Measurements from ENCODE around the gene INTS11.

DNA sequence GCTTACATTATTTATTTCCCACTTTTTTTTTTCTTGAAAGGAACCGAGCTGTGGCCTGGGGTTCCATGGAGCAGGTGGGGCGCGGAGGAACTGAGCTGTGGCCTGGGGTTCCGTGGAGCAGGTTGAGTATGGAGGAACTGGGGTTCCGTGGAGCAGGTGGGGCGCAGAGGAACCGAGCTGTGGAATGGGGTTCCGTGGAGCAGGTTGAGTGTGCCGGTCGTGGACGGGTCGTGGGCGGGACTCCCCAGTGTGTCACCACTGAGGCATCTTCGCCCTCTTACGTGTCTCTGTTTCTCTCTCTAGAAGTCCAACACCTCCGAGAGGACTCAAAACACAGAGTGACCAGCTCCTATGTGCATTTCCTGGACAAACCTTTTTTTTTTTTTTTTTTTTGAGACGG, 45.4 kb downstream of the INTS11 start:
- TF ChIP-seq, protein P1, sequence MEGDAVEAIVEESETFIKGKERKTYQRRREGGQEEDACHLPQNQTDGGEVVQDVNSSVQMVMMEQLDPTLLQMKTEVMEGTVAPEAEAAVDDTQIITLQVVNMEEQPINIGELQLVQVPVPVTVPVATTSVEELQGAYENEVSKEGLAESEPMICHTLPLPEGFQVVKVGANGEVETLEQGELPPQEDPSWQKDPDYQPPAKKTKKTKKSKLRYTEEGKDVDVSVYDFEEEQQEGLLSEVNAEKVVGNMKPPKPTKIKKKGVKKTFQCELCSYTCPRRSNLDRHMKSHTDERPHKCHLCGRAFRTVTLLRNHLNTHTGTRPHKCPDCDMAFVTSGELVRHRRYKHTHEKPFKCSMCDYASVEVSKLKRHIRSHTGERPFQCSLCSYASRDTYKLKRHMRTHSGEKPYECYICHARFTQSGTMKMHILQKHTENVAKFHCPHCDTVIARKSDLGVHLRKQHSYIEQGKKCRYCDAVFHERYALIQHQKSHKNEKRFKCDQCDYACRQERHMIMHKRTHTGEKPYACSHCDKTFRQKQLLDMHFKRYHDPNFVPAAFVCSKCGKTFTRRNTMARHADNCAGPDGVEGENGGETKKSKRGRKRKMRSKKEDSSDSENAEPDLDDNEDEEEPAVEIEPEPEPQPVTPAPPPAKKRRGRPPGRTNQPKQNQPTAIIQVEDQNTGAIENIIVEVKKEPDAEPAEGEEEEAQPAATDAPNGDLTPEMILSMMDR (IDR thresholded peaks at IDR 0.05; ENCODE audit: low read depth, low read length, poor library complexity, severe bottlenecking) = no peak
- no peak for TF ChIP-seq EZH2phosphoT487 (IDR thresholded peaks at IDR 0.05; ENCODE audit: borderline replicate concordance, low read length)
